ENCODE measurements around the gene TBCD.

Gene TBCD

DNA sequence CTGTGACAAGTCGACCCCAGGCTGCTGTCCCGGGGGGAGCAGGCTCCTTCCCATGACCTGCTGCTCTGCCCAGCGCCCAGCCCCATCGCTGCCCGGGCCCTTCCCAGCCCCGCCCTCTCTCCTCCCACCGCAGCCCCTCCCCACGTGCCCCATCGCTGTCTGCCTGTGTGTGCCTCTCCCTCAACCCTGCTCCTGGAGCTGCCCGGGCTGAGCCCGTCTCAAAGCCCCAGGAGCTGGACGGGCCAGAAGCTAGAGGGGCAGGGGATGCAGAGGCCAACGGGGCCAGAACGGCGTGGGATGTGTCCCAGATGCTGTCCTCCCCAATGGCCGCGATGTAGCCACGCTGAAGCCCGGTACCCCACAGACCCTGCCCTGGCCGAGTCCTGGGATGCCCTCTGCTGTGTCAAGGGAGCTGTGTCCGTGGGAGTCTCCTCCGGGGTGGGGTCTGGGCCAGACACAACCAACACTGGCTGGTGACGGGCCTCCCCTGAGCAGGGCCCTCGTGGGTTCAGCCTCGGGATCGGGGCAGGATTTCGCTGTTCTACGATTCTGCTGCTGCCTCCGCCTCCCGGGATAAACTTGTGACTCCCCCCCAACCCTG is 206.2 kb downstream of the TBCD start:
- Histone ChIP-seq H3K9ac (no peak overlapping the region), H4K20me1 (no peaks in the 10 kb centered on the region), H3K4me1 (peaks cover 21 to 38% (median 27%) of the 10 kb centered on the region in 10 experiments), H3K27me3 (peaks cover 0 to 20% (median 17%) of the 10 kb centered on the region in 11 experiments; a peak in 17 of 22 replicates), H3K9me3 (replicated peaks in 1 of 11) (peaks cover 22 to 39% (median 31%) of the 10 kb centered on the region in 11 experiments), H3K4me2 (peak overlapping the region in 2 of 11 experiments; percentile 5; a peak in 1 of 22 replicates), H3K27ac (no peak overlapping the region), H3K4me3 (no peak overlapping the region), H3K36me3 (peaks cover 0 to 16% (median 0%) of the 10 kb centered on the region in 11 experiments; a peak in 5 of 22 replicates)
- TF ChIP-seq Cebpa-rat (IDR thresholded peaks at IDR 0.05) = no peak

DNA sequence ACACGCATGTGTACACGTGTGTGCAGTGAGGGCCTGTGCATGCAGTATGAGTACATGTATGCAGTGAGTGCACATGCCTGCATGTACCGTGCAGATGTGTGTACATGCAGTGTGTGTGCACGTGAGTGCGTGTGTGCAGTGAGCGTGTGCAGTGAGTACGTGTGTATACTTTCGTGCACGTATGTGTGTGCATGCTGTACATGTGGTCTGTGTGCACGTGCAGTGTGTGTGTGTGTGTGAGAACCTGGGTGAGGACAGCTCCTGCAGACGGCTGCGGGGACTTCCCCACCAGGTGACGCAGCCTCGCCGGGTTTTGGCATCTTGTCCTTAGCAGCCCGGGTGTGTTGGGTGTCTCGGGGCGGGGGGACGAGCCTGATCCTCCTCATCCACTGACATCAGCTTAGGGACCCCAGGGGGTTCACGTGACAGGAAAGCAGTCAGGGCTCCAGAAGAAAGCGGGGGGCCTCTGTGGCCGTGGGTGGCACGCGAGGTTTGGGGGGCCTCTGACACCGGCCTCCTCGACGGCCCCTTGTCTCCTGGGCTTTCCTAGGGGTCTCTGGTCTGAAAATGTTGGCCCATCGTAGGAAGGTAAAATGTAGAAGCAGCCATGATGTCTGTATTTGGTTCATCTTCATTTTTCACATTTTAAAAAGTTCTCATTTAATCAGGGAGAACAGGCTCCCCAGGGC is 207.5 kb downstream of the TBCD start:
- no peak overlapping the region for H3K9ac ChIP-seq
- H3K27ac ChIP-seq = no peak overlapping the region
- H3K9me3 ChIP-seq (replicated peaks in 1 of 11) = peaks cover 13 to 27% (median 21%) of the 10 kb centered on the region in 11 experiments
- peaks cover 32 to 51% (median 39%) of the 10 kb centered on the region in 10 experiments for H3K4me1 ChIP-seq
- no peak overlapping the region for H3K4me3 ChIP-seq
- no peaks in the 10 kb centered on the region for H4K20me1 ChIP-seq
- no peak for TF ChIP-seq Cebpa-rat (IDR thresholded peaks at IDR 0.05)
- H3K4me2 ChIP-seq = no peak overlapping the region
- H3K27me3 ChIP-seq = peaks cover 0 to 20% (median 18%) of the 10 kb centered on the region in 11 experiments; a peak in 17 of 22 replicates
- H3K36me3 ChIP-seq = peaks cover 0 to 16% (median 0%) of the 10 kb centered on the region in 11 experiments; a peak in 5 of 22 replicates

- 0 out of 22 replicates have a peak overlapping the region, but pooled peaks of 1 of the 11 experiments have one; percentile 68 for H3K4me2 ChIP-seq
- H3K36me3 ChIP-seq = peaks cover 0 to 16% (median 0%) of the 10 kb centered on the region in 11 experiments; a peak in 5 of 22 replicates
- TF ChIP-seq Cebpa-rat (IDR thresholded peaks at IDR 0.05) = no peak
- H3K27ac ChIP-seq = no peak overlapping the region
- peaks cover 7 to 21% (median 14%) of the 10 kb centered on the region in 11 experiments for H3K9me3 ChIP-seq (replicated peaks in 1 of 11)
- H3K4me3 ChIP-seq = no peak overlapping the region
- peaks cover 0 to 26% (median 19%) of the 10 kb centered on the region in 11 experiments; a peak in 18 of 22 replicates for H3K27me3 ChIP-seq
- no peak overlapping the region for H3K9ac ChIP-seq
- H4K20me1 ChIP-seq = no peaks in the 10 kb centered on the region; a peak in 1 of 22 replicates
- peaks cover 38 to 57% (median 46%) of the 10 kb centered on the region in 10 experiments for H3K4me1 ChIP-seq
These were observed 208.1 kb downstream of the TBCD start for GRCh38 chr17:82959990-82960418.

GRCh38 chr17:82960419-82961271 is 208.8 kb downstream of the TBCD start:
- TF ChIP-seq Cebpa-rat (IDR thresholded peaks at IDR 0.05) = no peak
- H3K27ac ChIP-seq = no peak overlapping the region
- peaks cover 0 to 16% (median 0%) of the 10 kb centered on the region in 11 experiments; a peak in 5 of 22 replicates for H3K36me3 ChIP-seq
- peaks cover 38 to 64% (median 52%) of the 10 kb centered on the region in 10 experiments for H3K4me1 ChIP-seq
- H4K20me1 ChIP-seq = no peaks in the 10 kb centered on the region; a peak in 1 of 22 replicates
- no peak overlapping the region for H3K9ac ChIP-seq
- H3K4me3 ChIP-seq = no peak overlapping the region; a peak in 1 of 20 replicates
- peaks cover 0 to 32% (median 19%) of the 10 kb centered on the region in 11 experiments; a peak in 18 of 22 replicates for H3K27me3 ChIP-seq
- H3K9me3 ChIP-seq (replicated peaks in 1 of 11) = peaks cover under 1 to 15% (median 9%) of the 10 kb centered on the region in 11 experiments; a peak in 20 of 22 replicates
- peak overlapping the region; percentile 47 to 96 (median 81); a peak in 20 of 22 replicates for H3K4me2 ChIP-seq

- Histone ChIP-seq H3K27me3 (peaks cover 0 to 38% (median 20%) of the 10 kb centered on the region in 11 experiments; a peak in 18 of 22 replicates), H4K20me1 (no peaks in the 10 kb centered on the region; a peak in 1 of 22 replicates), H3K4me1 (peaks cover 40 to 73% (median 59%) of the 10 kb centered on the region in 10 experiments), H3K9ac (peak overlapping the region in 7 of 11 experiments; percentile 1 to 77 (median 7); a peak in 8 of 22 replicates), H3K9me3 (replicated peaks in 1 of 11) (peaks cover 0 to 7% (median 1%) of the 10 kb centered on the region in 11 experiments; a peak in 8 of 22 replicates), H3K4me3 (peak overlapping the region in 1 of 10 experiments; percentile 3; a peak in 1 of 20 replicates), H3K4me2 (peak overlapping the region; percentile 73 to 97 (median 94)), H3K36me3 (peaks cover 0 to 10% (median 0%) of the 10 kb centered on the region in 11 experiments; a peak in 4 of 22 replicates), H3K27ac (peak overlapping the region in 5 of 11 experiments; percentile 59 to 80 (median 76); a peak in 9 of 22 replicates)
- no peak for TF ChIP-seq Cebpa-rat (IDR thresholded peaks at IDR 0.05)
These were observed 209.7 kb downstream of the TBCD start for GRCh38 chr17:82961366-82962162.

- H3K27ac ChIP-seq = peak overlapping the region in 8 of 11 experiments; percentile 59 to 80 (median 72); a peak in 14 of 22 replicates
- H4K20me1 ChIP-seq = no peaks in the 10 kb centered on the region; a peak in 1 of 22 replicates
- peak overlapping the region in 9 of 11 experiments; percentile 1 to 77 (median 66); a peak in 13 of 22 replicates for H3K9ac ChIP-seq
- TF ChIP-seq Cebpa-rat (IDR thresholded peaks at IDR 0.05) = no peak
- H3K9me3 ChIP-seq (replicated peaks in 1 of 11) = no peaks in the 10 kb centered on the region; a peak in 2 of 22 replicates
- H3K4me1 ChIP-seq = peaks cover 47 to 77% (median 66%) of the 10 kb centered on the region in 10 experiments
- H3K27me3 ChIP-seq = peaks cover 0 to 40% (median 20%) of the 10 kb centered on the region in 11 experiments; a peak in 18 of 22 replicates
- 0 out of 22 replicates have a peak, but pooled peaks cover 0 to 6% (median 0%) of the 10 kb centered on the region in 11 experiments for H3K36me3 ChIP-seq
- H3K4me2 ChIP-seq = peak overlapping the region; percentile 73 to 97 (median 94)
- peak overlapping the region in 3 of 10 experiments; percentile 42 to 57 (median 47); a peak in 5 of 20 replicates for H3K4me3 ChIP-seq
These were observed 210.4 kb downstream of the TBCD start for GRCh38 chr17:82962163-82962720.

Measured in BLaER1 treated with 17β-estradiol and CSF1 and Interleukin-3, amounts not matched to agents 10 nM and 100 nM (cell line).